Activated naive CD8-positive, alpha-beta T cell treated with anti-CD3 and anti-CD28 coated beads for 36 hours (primary cell): ENCODE results near the gene RBM43. TPM values are rescaled to one million over a fixed set of nuclear protein-coding genes. Genes with fewer than 3 reads are reported as not detected.
"Not testable (repeated sequence)": the region's sequence is repeated elsewhere in the genome, so short reads cannot be mapped to it uniquely, and the experiment has no call there.

Experiments
- DNase-seq: peaks from one replicate; pipeline ENCODE4 v3.0.0; 2021
- H3K27ac Mint-ChIP-seq: one replicate; pipeline ENCODE4 v1.8.0; 2022; ENCODE audit warnings: mild to moderate bottlenecking, moderate library complexity, mixed read lengths
- H3K27me3 Mint-ChIP-seq: one replicate; pipeline ENCODE4 v1.8.0; 2022; ENCODE audit warnings: mild to moderate bottlenecking, mixed read lengths
- H3K36me3 Mint-ChIP-seq: one replicate; pipeline ENCODE4 v1.8.0; 2021; ENCODE audit warnings: mild to moderate bottlenecking, mixed read lengths
- H3K4me1 Mint-ChIP-seq: one replicate; pipeline ENCODE4 v1.8.0; 2021; ENCODE audit warnings: mixed read lengths
- H3K4me3 Mint-ChIP-seq: one replicate; pipeline ENCODE4 v1.8.0; 2022; ENCODE audit warnings: mild to moderate bottlenecking, moderate library complexity, mixed read lengths
- H3K9me3 Mint-ChIP-seq: one replicate; pipeline ENCODE4 v1.8.0; 2022; ENCODE audit warnings: mixed read lengths
- total RNA-seq, 2 experiments: library from RNA; stranded (reverse); gene quantifications; one replicate each; pipeline ENCODE4 v1.2.3, GENCODE V29; 2021

The RBM43 gene
- total RNA-seq, 2 experiments from 2014 or later, result 4.2 to 4.8 TPM

GRCh38 chr2:151251012-151251411, 10.7 kb downstream of the RBM43 start:
- H3K9me3 Mint-ChIP-seq, result peaks cover 13% of the 10 kb centered on the region
- H3K4me3 Mint-ChIP-seq, result no peak overlapping the region
- H3K27me3 Mint-ChIP-seq, result no peaks in the 10 kb centered on the region
- H3K27ac Mint-ChIP-seq, result no peak overlapping the region
- no peak for DNase-seq
- H3K4me1 Mint-ChIP-seq, result no peaks in the 10 kb centered on the region
- H3K36me3 Mint-ChIP-seq, result peaks cover 47% of the 10 kb centered on the region

- no peak for DNase-seq
- H3K27ac Mint-ChIP-seq, result no peak overlapping the region
- H3K9me3 Mint-ChIP-seq, result peaks cover 24% of the 10 kb centered on the region
- H3K36me3 Mint-ChIP-seq, result peaks cover 52% of the 10 kb centered on the region
- H3K27me3 Mint-ChIP-seq, result no peaks in the 10 kb centered on the region
- H3K4me1 Mint-ChIP-seq, result no peaks in the 10 kb centered on the region
- no peak overlapping the region for H3K4me3 Mint-ChIP-seq
Measured at GRCh38 chr2:151247432-151247831, 14.2 kb downstream of the RBM43 start.

- Mint-ChIP-seq H3K4me3 (no peak overlapping the region), H3K36me3 (peaks cover 41% of the 10 kb centered on the region), H3K27me3 (no peaks in the 10 kb centered on the region), H3K9me3 (peaks cover 24% of the 10 kb centered on the region), H3K4me1 (no peaks in the 10 kb centered on the region), H3K27ac (no peak overlapping the region)
- no peak for DNase-seq
Measured at GRCh38 chr2:151246152-151246551, 15.5 kb downstream of the RBM43 start.

- no peak for DNase-seq
- Mint-ChIP-seq H3K4me3 (no peak overlapping the region), H3K27me3 (no peaks in the 10 kb centered on the region), H3K36me3 (peaks cover 18% of the 10 kb centered on the region), H3K9me3 (peaks cover 17% of the 10 kb centered on the region), H3K27ac (no peak overlapping the region), H3K4me1 (peaks cover under 1% of the 10 kb centered on the region)
Measured at GRCh38 chr2:151243468-151243867, 18.2 kb downstream of the RBM43 start.

- no peaks in the 10 kb centered on the region for H3K27me3 Mint-ChIP-seq
- H3K36me3 Mint-ChIP-seq, result peaks cover 10% of the 10 kb centered on the region
- no peak for DNase-seq
- no peak overlapping the region for H3K4me3 Mint-ChIP-seq
- H3K9me3 Mint-ChIP-seq, result peaks cover 12% of the 10 kb centered on the region
- no peak overlapping the region for H3K27ac Mint-ChIP-seq
- peaks cover 7% of the 10 kb centered on the region for H3K4me1 Mint-ChIP-seq
Measured at GRCh38 chr2:151241224-151241623, 20.4 kb downstream of the RBM43 start.

- peaks cover 7% of the 10 kb centered on the region for H3K4me1 Mint-ChIP-seq
- no peaks in the 10 kb centered on the region for H3K27me3 Mint-ChIP-seq
- no peak overlapping the region for H3K27ac Mint-ChIP-seq
- H3K9me3 Mint-ChIP-seq, result peaks cover 5% of the 10 kb centered on the region
- H3K36me3 Mint-ChIP-seq, result peaks cover 3% of the 10 kb centered on the region
- no peak for DNase-seq
- H3K4me3 Mint-ChIP-seq, result no peak overlapping the region
Measured at GRCh38 chr2:151240433-151240832, 21.2 kb downstream of the RBM43 start.

- no peak overlapping the region for H3K4me3 Mint-ChIP-seq
- H3K27ac Mint-ChIP-seq, result no peak overlapping the region
- no peaks in the 10 kb centered on the region for H3K9me3 Mint-ChIP-seq
- peaks cover 7% of the 10 kb centered on the region for H3K4me1 Mint-ChIP-seq
- no peaks in the 10 kb centered on the region for H3K27me3 Mint-ChIP-seq
- no peak for DNase-seq
- no peaks in the 10 kb centered on the region for H3K36me3 Mint-ChIP-seq
Measured at GRCh38 chr2:151239624-151240023, 22.0 kb downstream of the RBM43 start.

- no peaks in the 10 kb centered on the region for H3K9me3 Mint-ChIP-seq
- no peak overlapping the region for H3K27ac Mint-ChIP-seq
- DNase-seq, result peak; percentile 13
Measured at GRCh38 chr2:151238527-151239487, 22.9 kb downstream of the RBM43 start.

GRCh38 chr2:151237422-151238025, 24.1 kb downstream of the RBM43 start:
- DNase-seq, result peak; percentile 12
- no peaks in the 10 kb centered on the region for H3K27me3 Mint-ChIP-seq
- peaks cover 7% of the 10 kb centered on the region for H3K4me1 Mint-ChIP-seq
- H3K36me3 Mint-ChIP-seq, result no peaks in the 10 kb centered on the region
- no peak overlapping the region for H3K27ac Mint-ChIP-seq
- H3K4me3 Mint-ChIP-seq, result no peak overlapping the region
- no peaks in the 10 kb centered on the region for H3K9me3 Mint-ChIP-seq

More at GRCh38 chr2:151238527-151239487, 22.9 kb downstream of the RBM43 start:
- H3K36me3 Mint-ChIP-seq, result no peaks in the 10 kb centered on the region
- H3K4me1 Mint-ChIP-seq, result peaks cover 7% of the 10 kb centered on the region
- H3K27me3 Mint-ChIP-seq, result no peaks in the 10 kb centered on the region
- H3K4me3 Mint-ChIP-seq, result no peak overlapping the region

- H3K4me1 Mint-ChIP-seq, DNase-seq, H3K27ac Mint-ChIP-seq, H3K9me3 Mint-ChIP-seq, H3K36me3 Mint-ChIP-seq, H3K4me3 Mint-ChIP-seq, H3K27me3 Mint-ChIP-seq: not testable (repeated sequence)
Measured at GRCh38 chr2:151233760-151234159, 27.9 kb downstream of the RBM43 start.

- H3K27ac Mint-ChIP-seq, DNase-seq, H3K36me3 Mint-ChIP-seq, H3K9me3 Mint-ChIP-seq, H3K4me1 Mint-ChIP-seq, H3K27me3 Mint-ChIP-seq, H3K4me3 Mint-ChIP-seq: not testable (repeated sequence)
Measured at GRCh38 chr2:151233288-151233687, 28.4 kb downstream of the RBM43 start.

- H3K4me1 Mint-ChIP-seq, result no peaks in the 10 kb centered on the region
- no peaks in the 10 kb centered on the region for H3K9me3 Mint-ChIP-seq
- H3K4me3 Mint-ChIP-seq, result no peak overlapping the region
- no peak for DNase-seq
- no peak overlapping the region for H3K27ac Mint-ChIP-seq
- peaks cover 9% of the 10 kb centered on the region for H3K27me3 Mint-ChIP-seq
- no peaks in the 10 kb centered on the region for H3K36me3 Mint-ChIP-seq
Measured at GRCh38 chr2:151230627-151231140, 31.0 kb downstream of the RBM43 start.

- H3K36me3 Mint-ChIP-seq, result no peaks in the 10 kb centered on the region
- H3K9me3 Mint-ChIP-seq, result no peaks in the 10 kb centered on the region
- peaks cover 12% of the 10 kb centered on the region for H3K27me3 Mint-ChIP-seq
- H3K4me1 Mint-ChIP-seq, result no peaks in the 10 kb centered on the region
- H3K4me3 Mint-ChIP-seq, result no peak overlapping the region
- no peak overlapping the region for H3K27ac Mint-ChIP-seq
- no peak for DNase-seq
Measured at GRCh38 chr2:151228847-151229512, 32.7 kb downstream of the RBM43 start.

- H3K4me1 Mint-ChIP-seq, result no peaks in the 10 kb centered on the region
- H3K27ac Mint-ChIP-seq, result no peak overlapping the region
- no peaks in the 10 kb centered on the region for H3K27me3 Mint-ChIP-seq
- no peak for DNase-seq
- H3K36me3 Mint-ChIP-seq, result no peaks in the 10 kb centered on the region
- H3K4me3 Mint-ChIP-seq, result no peak overlapping the region
- no peaks in the 10 kb centered on the region for H3K9me3 Mint-ChIP-seq
Measured at GRCh38 chr2:151217343-151217742, 44.3 kb downstream of the RBM43 start.

GRCh38 chr2:151207100-151207499, 54.6 kb downstream of the RBM43 start:
- no peak overlapping the region for H3K4me3 Mint-ChIP-seq
- DNase-seq, result no peak
- H3K9me3 Mint-ChIP-seq, result no peaks in the 10 kb centered on the region
- no peak overlapping the region for H3K27ac Mint-ChIP-seq
- H3K27me3 Mint-ChIP-seq, result peaks cover 3% of the 10 kb centered on the region
- no peaks in the 10 kb centered on the region for H3K4me1 Mint-ChIP-seq
- no peaks in the 10 kb centered on the region for H3K36me3 Mint-ChIP-seq
